T-helper 17 cell (primary cell): Measurements from ENCODE around the gene NPPB. TPM values are rescaled to one million over a fixed set of nuclear protein-coding genes. Genes with fewer than 3 reads are reported as not detected.

Experiments used
- ATAC-seq: fragments of 150-1000 bp; cut with Tn5 transposase; 2 replicates; pipeline ENCODE4 v1.10.0; 2021; ENCODE audit warnings: mild to moderate bottlenecking, moderate library complexity
- DNase-seq, 3 donors: peaks; one replicate each; pipeline versions ENCODE4 v3.0.0 to v3.0.0-alpha.2; 2020 to 2021
- H3K9me3 ChIP-seq: one replicate; pipeline ENCODE4 v1.7.0; 2013; ENCODE audit warnings: low read length, mild to moderate bottlenecking; ENCODE audit not compliant: control insufficient read depth, poor library complexity, severe bottlenecking
- H3K27ac Mint-ChIP-seq: one replicate; pipeline ENCODE4 v1.8.0; 2022; ENCODE audit warnings: mild to moderate bottlenecking, moderate library complexity, mixed read lengths
- H3K27me3 Mint-ChIP-seq: one replicate; pipeline ENCODE4 v1.8.0; 2022; ENCODE audit warnings: mixed read lengths
- H3K36me3 Mint-ChIP-seq: one replicate; pipeline ENCODE4 v1.8.0; 2022; ENCODE audit warnings: low read depth, mixed read lengths
- H3K4me1 Mint-ChIP-seq: one replicate; pipeline ENCODE4 v1.8.0; 2022; ENCODE audit warnings: mild to moderate bottlenecking, mixed read lengths
- H3K4me3 Mint-ChIP-seq: one replicate; pipeline ENCODE4 v1.8.0; 2022; ENCODE audit warnings: mild to moderate bottlenecking, moderate library complexity, mixed read lengths
- total RNA-seq, 4 donors: library from RNA in 2 of 4; stranded (reverse) in 2 of 4; gene quantifications; one replicate each; pipeline ENCODE4 v1.2.3 and lab custom pipeline; 2022 to 2026

Gene NPPB
- total RNA-seq, 2 donors from 2014 or later: not detected

DNA sequence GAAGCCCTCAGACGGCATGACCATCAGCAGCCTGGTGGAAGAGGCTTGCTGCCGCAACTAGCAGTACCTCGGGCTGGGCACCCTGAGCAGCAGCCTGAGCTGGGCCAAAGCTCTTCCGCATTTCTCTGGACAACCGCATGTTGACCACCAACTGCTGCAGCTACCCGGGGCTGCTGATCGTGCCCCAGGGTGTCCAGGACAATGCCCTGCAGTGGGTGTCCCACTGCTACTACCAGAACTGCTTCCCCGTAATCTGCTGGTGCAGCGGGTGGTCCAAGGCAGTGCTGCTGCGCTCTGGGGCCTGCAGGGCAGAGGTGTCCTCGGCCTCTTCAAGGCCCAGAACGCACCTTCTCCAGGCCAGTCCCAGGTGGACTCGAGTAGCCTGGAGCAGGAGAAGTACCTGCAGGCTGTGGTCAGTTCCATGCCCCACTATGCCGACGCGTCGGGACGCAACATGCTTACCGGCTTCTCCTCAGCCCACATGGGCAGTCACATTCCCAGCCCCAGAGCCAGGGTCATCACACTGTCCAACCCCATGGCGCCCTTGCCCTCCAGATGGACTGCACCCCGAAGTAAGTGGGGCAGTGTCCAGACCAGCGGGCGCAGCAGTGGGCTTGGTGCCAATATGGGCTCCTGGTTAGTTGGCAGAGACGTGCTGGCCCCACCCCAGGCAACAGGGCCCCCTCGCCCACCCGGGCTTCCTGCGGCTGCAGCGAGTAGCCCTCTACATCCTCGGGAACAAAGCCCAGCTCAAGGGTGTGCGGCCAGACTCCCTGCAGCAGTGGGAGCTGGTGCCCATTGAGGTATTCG is 19.5 kb upstream of the NPPB start:
- no peak overlapping the region for H3K4me3 Mint-ChIP-seq
- H3K27ac Mint-ChIP-seq: no peak overlapping the region
- no peaks in the 10 kb centered on the region for H3K36me3 Mint-ChIP-seq
- peaks cover 45% of the 10 kb centered on the region for H3K27me3 Mint-ChIP-seq
- ATAC-seq: no peak
- H3K9me3 ChIP-seq: no peaks in the 10 kb centered on the region
- no peak for DNase-seq
- no peaks in the 10 kb centered on the region for H3K4me1 Mint-ChIP-seq

GRCh38 chr1:11877074-11877473 is 18.3 kb upstream of the NPPB start:
- no peak overlapping the region for H3K4me3 Mint-ChIP-seq
- DNase-seq (no peak), ATAC-seq (no peak)

DNA sequence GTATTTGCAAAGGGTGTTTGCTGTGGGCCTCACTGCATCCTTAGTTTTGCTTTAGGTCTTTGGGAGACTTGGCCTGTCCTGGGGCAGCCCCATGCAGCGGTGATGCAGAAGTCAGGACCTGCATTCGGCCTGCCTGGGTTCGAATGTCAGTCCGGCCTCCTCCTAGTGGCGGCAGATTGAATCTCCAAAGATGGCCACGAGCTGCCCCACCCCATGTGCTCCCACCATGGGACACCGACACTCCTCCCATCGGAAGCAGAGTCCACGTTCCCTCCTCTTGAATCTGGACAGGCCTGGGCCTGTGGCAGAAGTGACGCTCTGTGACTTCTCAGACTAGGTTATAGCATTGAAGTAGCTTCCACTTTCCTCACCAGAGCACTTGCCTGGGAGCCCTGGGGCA is 16.3 kb upstream of the NPPB start:
- no peak for DNase-seq
- Mint-ChIP-seq H3K4me1 (peaks cover 4% of the 10 kb centered on the region), H3K4me3 (no peak overlapping the region), H3K36me3 (no peaks in the 10 kb centered on the region), H3K27ac (no peak overlapping the region), H3K27me3 (peaks cover 49% of the 10 kb centered on the region)
- H3K9me3 ChIP-seq: no peaks in the 10 kb centered on the region
- ATAC-seq: no peak

More at GRCh38 chr1:11877074-11877473, 18.3 kb upstream of the NPPB start:
- no peaks in the 10 kb centered on the region for H3K9me3 ChIP-seq
- Mint-ChIP-seq H3K27me3 (peaks cover 45% of the 10 kb centered on the region), H3K4me1 (no peaks in the 10 kb centered on the region), H3K27ac (no peak overlapping the region), H3K36me3 (no peaks in the 10 kb centered on the region)

DNA sequence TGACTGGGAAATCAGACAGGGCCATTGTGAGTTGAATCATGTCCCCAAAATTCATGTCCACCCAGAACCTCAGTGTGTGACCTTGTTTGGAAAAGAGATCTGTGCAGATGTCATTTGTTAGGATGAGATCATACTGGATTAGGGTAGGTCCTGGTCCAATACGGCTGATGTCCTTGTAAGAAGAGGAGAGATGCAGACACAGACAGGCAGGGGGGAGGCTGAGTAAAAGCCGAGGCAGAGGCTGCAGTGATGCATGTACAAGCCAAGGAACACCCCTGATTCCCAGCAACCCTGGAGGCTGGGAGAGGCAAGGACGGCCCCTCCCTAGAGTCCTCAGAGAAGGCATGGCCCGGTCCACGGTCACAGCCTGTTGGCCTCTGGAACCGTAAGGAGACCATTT is 15.9 kb upstream of the NPPB start:
- no peaks in the 10 kb centered on the region for H3K36me3 Mint-ChIP-seq
- H3K27ac Mint-ChIP-seq: no peak overlapping the region
- H3K4me3 Mint-ChIP-seq: no peak overlapping the region
- DNase-seq (no peak), ATAC-seq (no peak)
- H3K9me3 ChIP-seq: no peaks in the 10 kb centered on the region
- H3K27me3 Mint-ChIP-seq: peaks cover 54% of the 10 kb centered on the region
- H3K4me1 Mint-ChIP-seq: peaks cover 4% of the 10 kb centered on the region

- H3K4me1 Mint-ChIP-seq: peaks cover 4% of the 10 kb centered on the region
- peaks cover 56% of the 10 kb centered on the region for H3K27me3 Mint-ChIP-seq
- no peaks in the 10 kb centered on the region for H3K36me3 Mint-ChIP-seq
- ATAC-seq (no peak), DNase-seq (no peak)
- H3K27ac Mint-ChIP-seq: no peak overlapping the region
- no peak overlapping the region for H3K4me3 Mint-ChIP-seq
- no peaks in the 10 kb centered on the region for H3K9me3 ChIP-seq
Measured at GRCh38 chr1:11874258-11874562, 15.5 kb upstream of the NPPB start.

GRCh38 chr1:11873395-11874257 is 14.9 kb upstream of the NPPB start:
- no peak for ATAC-seq
- H3K27me3 Mint-ChIP-seq: peaks cover 52% of the 10 kb centered on the region
- no peaks in the 10 kb centered on the region for H3K9me3 ChIP-seq
- peaks cover 4% of the 10 kb centered on the region for H3K4me1 Mint-ChIP-seq
- no peak overlapping the region for H3K27ac Mint-ChIP-seq
- H3K4me3 Mint-ChIP-seq: no peak overlapping the region
- DNase-seq: no peak
- no peaks in the 10 kb centered on the region for H3K36me3 Mint-ChIP-seq

DNA sequence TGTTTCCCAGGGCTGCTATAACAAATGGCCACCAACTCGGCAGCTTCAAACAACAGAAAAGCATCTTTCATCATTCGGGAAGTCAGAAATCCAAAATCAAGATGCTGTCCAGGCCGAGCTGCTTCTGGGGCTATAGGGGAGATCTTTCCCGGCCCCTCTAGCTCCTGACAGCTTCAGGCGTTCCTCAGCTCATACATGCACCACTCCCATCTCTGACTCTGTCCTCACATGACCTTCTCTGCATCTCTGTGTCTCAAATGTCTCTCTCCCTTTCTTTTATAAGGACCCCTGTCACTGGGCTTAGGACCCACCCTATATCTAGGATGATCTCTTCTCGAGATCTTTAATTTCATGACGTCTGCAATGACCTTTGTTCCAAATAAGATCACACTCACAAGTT is 13.8 kb upstream of the NPPB start:
- H3K9me3 ChIP-seq: no peaks in the 10 kb centered on the region
- Mint-ChIP-seq H3K36me3 (no peaks in the 10 kb centered on the region), H3K4me1 (peaks cover 4% of the 10 kb centered on the region), H3K4me3 (no peak overlapping the region), H3K27me3 (peaks cover 52% of the 10 kb centered on the region), H3K27ac (no peak overlapping the region)
- ATAC-seq (no peak), DNase-seq (no peak)

DNA sequence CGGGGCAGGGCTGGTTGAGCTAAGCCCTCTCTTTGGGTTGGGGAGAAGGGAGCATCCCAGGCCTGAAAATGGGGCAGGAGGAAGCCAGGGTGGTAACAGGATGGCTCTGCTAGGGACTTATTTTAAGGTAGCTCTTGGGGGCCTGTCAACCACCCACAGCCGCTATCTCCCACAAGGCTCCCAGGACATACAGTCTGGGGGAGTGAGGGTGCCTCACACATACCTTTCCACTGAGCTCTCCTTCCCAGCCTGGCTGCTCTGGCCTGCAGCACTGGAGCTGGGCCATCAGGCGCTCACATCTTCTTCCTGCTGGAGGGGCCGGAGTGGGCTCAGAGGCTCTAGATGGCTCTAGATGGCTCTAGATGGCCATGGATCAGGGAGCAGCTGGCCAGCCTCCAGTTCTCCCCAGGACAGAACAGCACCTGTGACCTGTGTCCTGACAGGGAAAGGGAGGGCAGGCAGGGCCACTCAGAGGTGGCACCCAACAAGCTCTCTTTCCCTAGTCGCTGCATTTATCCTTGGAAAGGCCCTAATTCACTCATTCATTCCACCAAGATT is 11.0 kb upstream of the NPPB start:
- no peak overlapping the region for H3K4me3 Mint-ChIP-seq

GRCh38 chr1:11869104-11869503 is 10.4 kb upstream of the NPPB start:
- H3K27me3 Mint-ChIP-seq: peaks cover 50% of the 10 kb centered on the region
- no peaks in the 10 kb centered on the region for H3K9me3 ChIP-seq
- no peak overlapping the region for H3K4me3 Mint-ChIP-seq
- H3K4me1 Mint-ChIP-seq: peaks cover 4% of the 10 kb centered on the region
- DNase-seq: no peak
- no peak for ATAC-seq
- H3K27ac Mint-ChIP-seq: no peak overlapping the region
- no peaks in the 10 kb centered on the region for H3K36me3 Mint-ChIP-seq

More for the DNA sequence above, 11.0 kb upstream of the NPPB start:
- Mint-ChIP-seq H3K36me3 (no peaks in the 10 kb centered on the region), H3K27me3 (peaks cover 54% of the 10 kb centered on the region), H3K4me1 (peaks cover 4% of the 10 kb centered on the region), H3K27ac (no peak overlapping the region)
- no peaks in the 10 kb centered on the region for H3K9me3 ChIP-seq
- ATAC-seq (no peak), DNase-seq (no peak)

GRCh38 chr1:11868331-11868980 is 9.7 kb upstream of the NPPB start:
- Mint-ChIP-seq H3K4me1 (peaks cover 4% of the 10 kb centered on the region), H3K36me3 (no peaks in the 10 kb centered on the region), H3K27ac (no peak overlapping the region), H3K27me3 (peaks cover 45% of the 10 kb centered on the region), H3K4me3 (no peak overlapping the region)
- no peak for ATAC-seq
- no peak for DNase-seq
- H3K9me3 ChIP-seq: no peaks in the 10 kb centered on the region

- no peaks in the 10 kb centered on the region for H3K9me3 ChIP-seq
- Mint-ChIP-seq H3K27ac (no peak overlapping the region), H3K27me3 (peaks cover 66% of the 10 kb centered on the region), H3K4me1 (no peaks in the 10 kb centered on the region), H3K4me3 (no peak overlapping the region), H3K36me3 (peaks cover 2% of the 10 kb centered on the region)
- DNase-seq: no peak
- no peak for ATAC-seq
Measured at GRCh38 chr1:11862890-11863289, 4.1 kb upstream of the NPPB start.

DNA sequence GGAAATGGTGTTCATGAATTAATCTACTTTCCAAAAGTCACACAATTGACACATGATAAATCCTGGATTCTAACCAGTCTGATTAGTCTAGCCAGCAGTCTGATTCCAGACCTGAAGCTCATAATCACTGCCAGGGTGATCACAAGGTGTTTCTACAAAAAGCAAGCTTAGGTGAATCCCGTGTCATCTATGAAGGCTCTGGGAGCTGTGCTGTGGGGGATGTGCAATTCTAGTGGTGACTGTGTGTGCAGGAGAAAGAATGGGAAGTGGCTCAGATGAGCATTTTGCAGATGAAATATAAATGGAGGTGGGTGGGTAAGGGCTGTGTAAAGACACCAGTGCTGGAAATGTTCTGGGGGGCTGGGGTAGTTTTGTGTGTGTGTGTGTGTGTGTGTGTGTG is 1.8 kb upstream of the NPPB start:
- H3K36me3 Mint-ChIP-seq: peaks cover 2% of the 10 kb centered on the region
- no peaks in the 10 kb centered on the region for H3K4me1 Mint-ChIP-seq
- H3K27me3 Mint-ChIP-seq: peaks cover 75% of the 10 kb centered on the region
- H3K27ac Mint-ChIP-seq: no peak overlapping the region
- ATAC-seq (no peak), DNase-seq (no peak)
- no peaks in the 10 kb centered on the region for H3K9me3 ChIP-seq
- no peak overlapping the region for H3K4me3 Mint-ChIP-seq

GRCh38 chr1:11860083-11860482 is 1.3 kb upstream of the NPPB start:
- Mint-ChIP-seq H3K36me3 (peaks cover 2% of the 10 kb centered on the region), H3K27ac (no peak overlapping the region), H3K27me3 (peaks cover 73% of the 10 kb centered on the region), H3K4me3 (no peak overlapping the region), H3K4me1 (no peaks in the 10 kb centered on the region)
- no peaks in the 10 kb centered on the region for H3K9me3 ChIP-seq
- DNase-seq (no peak), ATAC-seq (no peak)
